Loucy (cell line): ENCODE data around the gene EDAR.

Experiments
- H2AFZ ChIP-seq: fragments of 200-600 bp; sonication (generic); 2 replicates; pipeline ENCODE4 v1.6.0; 2016; ENCODE audit warnings: antibody characterized with exemption, mild to moderate bottlenecking, low read length, moderate library complexity
- H3F3A ChIP-seq: fragments of 200-600 bp; 2 replicates; pipeline ENCODE4 v1.6.0; 2016; ENCODE audit warnings: antibody characterized with exemption, low read depth, mild to moderate bottlenecking
- H3K27me3 ChIP-seq: fragments of 200-600 bp; sonication (generic); 2 replicates; pipeline ENCODE4 v1.6.1; 2014; ENCODE audit warnings: low read length, mild to moderate bottlenecking; ENCODE audit not compliant: insufficient read depth, poor library complexity, severe bottlenecking
- H3K36me3 ChIP-seq: fragments of 200-600 bp; sonication (generic); 2 replicates; pipeline ENCODE4 v1.6.1; 2016; ENCODE audit warnings: low read length; ENCODE audit not compliant: insufficient read depth
- H3K4me1 ChIP-seq: fragments of 200-600 bp; sonication (generic); 2 replicates; pipeline ENCODE4 v1.5.1; 2014; ENCODE audit warnings: low read length, mild to moderate bottlenecking; ENCODE audit not compliant: insufficient read depth, poor library complexity, severe bottlenecking
- H3K4me2 ChIP-seq: fragments of 200-600 bp; sonication (generic); 2 replicates; pipeline ENCODE4 v1.6.0; 2014; ENCODE audit warnings: antibody characterized with exemption, low read length, low read depth, mild to moderate bottlenecking; ENCODE audit not compliant: poor library complexity, severe bottlenecking
- H3K4me3 ChIP-seq: fragments of 200-600 bp; sonication (generic); 2 replicates; pipeline ENCODE4 v1.5.1; 2014; ENCODE audit warnings: low read length, mild to moderate bottlenecking, mixed read lengths; ENCODE audit not compliant: poor library complexity, severe bottlenecking
- H3K79me2 ChIP-seq: fragments of 200-600 bp; sonication (generic); 2 replicates; pipeline ENCODE4 v1.6.1; 2014; ENCODE audit warnings: low read length; ENCODE audit not compliant: insufficient read depth
- H3K9ac ChIP-seq: fragments of 200-600 bp; sonication (generic); 2 replicates; pipeline ENCODE4 v1.6.0; 2014; ENCODE audit warnings: mild to moderate bottlenecking, low read depth, low read length, moderate library complexity; ENCODE audit not compliant: poor library complexity, severe bottlenecking
- H3K9me2 ChIP-seq: fragments of 200-600 bp; sonication (generic); replicated peaks from 2 replicates; pipeline ENCODE4 v1.6.1; 2016; ENCODE audit warnings: low read depth, low read length, mixed read lengths
- H3K9me3 ChIP-seq: fragments of 200-600 bp; sonication (generic); 2 replicates; pipeline ENCODE4 v1.6.1; 2014; ENCODE audit warnings: mild to moderate bottlenecking, antibody characterized with exemption, low read length, low read depth; ENCODE audit not compliant: insufficient read depth
- H4K20me1 ChIP-seq: fragments of 200-600 bp; sonication (generic); 2 replicates; pipeline ENCODE4 v1.6.0; 2014; ENCODE audit warnings: antibody characterized with exemption, low read length, mild to moderate bottlenecking; ENCODE audit not compliant: insufficient read depth, poor library complexity, severe bottlenecking
- CTCF ChIP-seq: fragments of 200-600 bp; sonication (generic); conservative IDR thresholded peaks from 2 replicates; pipeline ENCODE4 v1.5.1; 2014; ENCODE audit warnings: mild to moderate bottlenecking, antibody characterized with exemption, low read length
- EZH2phosphoT487 ChIP-seq: fragments of 200-600 bp; IDR thresholded peaks from 2 replicates; pipeline ENCODE4 v1.6.1; 2018; ENCODE audit warnings: antibody characterized with exemption, mild to moderate bottlenecking, moderate library complexity, borderline replicate concordance

EDAR gene

DNA sequence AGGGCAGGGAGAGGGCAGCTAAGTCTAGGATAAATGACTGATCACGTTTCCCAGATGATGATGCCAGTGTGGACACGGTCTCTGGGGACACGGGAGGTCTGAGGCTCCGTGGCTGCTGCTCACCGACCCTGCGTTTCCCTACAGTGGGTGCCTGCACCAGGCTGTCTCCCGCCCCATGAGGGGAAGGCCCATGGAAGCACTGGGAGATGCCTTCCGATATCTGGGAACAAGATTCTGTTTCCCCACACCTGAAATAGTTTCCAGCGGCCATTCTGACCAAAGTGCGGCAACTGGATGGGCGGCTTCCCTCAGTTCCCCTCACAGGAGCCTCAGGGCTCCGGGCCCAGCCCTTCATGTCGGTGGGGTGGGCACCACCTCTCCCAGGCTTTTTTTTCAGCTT is 83.1 kb downstream of the EDAR start:
- H3K27me3 ChIP-seq, result no peaks in the 10 kb centered on the region
- no peak overlapping the region for H3K4me2 ChIP-seq
- peaks cover 5% of the 10 kb centered on the region for H3K4me1 ChIP-seq
- TF ChIP-seq EZH2phosphoT487 (no peak), CTCF (no peak)
- H2AFZ ChIP-seq, result no peak overlapping the region
- no peaks in the 10 kb centered on the region for H3K79me2 ChIP-seq
- no peaks in the 10 kb centered on the region for H3F3A ChIP-seq
- H4K20me1 ChIP-seq, result no peaks in the 10 kb centered on the region
- no peak overlapping the region for H3K4me3 ChIP-seq
- no peaks in the 10 kb centered on the region for H3K36me3 ChIP-seq
- H3K9me2 ChIP-seq, result no peaks in the 10 kb centered on the region
- no peak overlapping the region for H3K9ac ChIP-seq
- no peaks in the 10 kb centered on the region for H3K9me3 ChIP-seq

DNA sequence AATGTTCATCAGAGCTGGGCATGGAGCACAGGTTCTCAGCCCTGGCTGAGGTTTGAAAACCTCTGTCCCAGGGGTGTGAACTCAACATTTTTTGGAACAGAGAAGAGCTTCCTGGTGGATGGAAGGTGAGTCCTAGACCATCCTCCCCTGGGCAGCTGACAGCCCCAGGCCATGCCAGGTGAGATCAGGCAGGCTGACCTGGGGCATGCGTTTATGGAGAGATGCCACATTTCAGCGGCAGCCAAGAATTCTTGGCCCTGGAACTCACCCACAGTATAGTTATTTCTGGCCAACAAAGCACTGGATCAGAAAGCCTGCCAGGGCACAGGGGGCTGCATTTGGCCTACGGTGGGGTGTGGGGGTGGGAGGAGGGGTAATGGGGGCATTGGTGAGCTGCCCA is 83.8 kb downstream of the EDAR start:
- Histone ChIP-seq H3K9me3 (no peaks in the 10 kb centered on the region), H2AFZ (no peak overlapping the region), H3K79me2 (no peaks in the 10 kb centered on the region), H4K20me1 (no peaks in the 10 kb centered on the region), H3K27me3 (no peaks in the 10 kb centered on the region), H3K9ac (no peak overlapping the region), H3F3A (no peaks in the 10 kb centered on the region), H3K36me3 (no peaks in the 10 kb centered on the region), H3K4me3 (no peak overlapping the region), H3K4me1 (peaks cover 5% of the 10 kb centered on the region), H3K9me2 (no peaks in the 10 kb centered on the region), H3K4me2 (no peak overlapping the region)
- TF ChIP-seq EZH2phosphoT487 (no peak), CTCF (no peak)

- Histone ChIP-seq H3K27me3 (no peaks in the 10 kb centered on the region), H2AFZ (no peak overlapping the region), H3F3A (no peaks in the 10 kb centered on the region), H4K20me1 (no peaks in the 10 kb centered on the region), H3K9ac (no peak overlapping the region), H3K4me1 (peaks cover 5% of the 10 kb centered on the region), H3K36me3 (no peaks in the 10 kb centered on the region), H3K79me2 (no peaks in the 10 kb centered on the region), H3K4me3 (no peak overlapping the region), H3K9me2 (no peaks in the 10 kb centered on the region), H3K4me2 (no peak overlapping the region), H3K9me3 (no peaks in the 10 kb centered on the region)
- TF ChIP-seq EZH2phosphoT487 (no peak), CTCF (no peak)
Measured at GRCh38 chr2:108904680-108905079, 84.3 kb downstream of the EDAR start.
